ENCODE results near the gene TSHR. TPM values are rescaled to one million over a fixed set of nuclear protein-coding genes. Genes with fewer than 3 reads are reported as not detected.

Gene TSHR
- total and polyA plus RNA-seq, 2 experiments from 2014 or later, result 0.83 TPM; not detected in 1

DNA sequence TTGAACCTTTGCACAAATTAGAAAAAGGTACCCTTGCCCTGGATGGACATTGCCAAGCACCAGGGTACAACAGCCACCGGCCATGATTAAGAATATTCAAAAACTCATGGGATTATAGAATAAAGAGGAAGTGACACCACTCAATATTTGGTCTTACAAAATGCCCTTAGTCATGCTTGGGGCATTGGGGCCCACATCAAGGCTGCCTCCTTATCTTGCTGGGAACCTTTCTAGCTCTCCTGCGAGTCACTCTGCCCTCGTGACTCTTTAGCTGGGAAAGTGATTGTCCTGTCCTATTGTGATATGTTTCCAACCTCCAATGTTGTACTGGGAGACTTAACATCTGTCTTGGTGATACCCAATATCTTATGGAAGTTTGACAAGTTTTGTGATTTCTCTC lies 207.5 kb downstream of the TSHR start:
- no peaks in the 10 kb centered on the region for H3K4me1 ChIP-seq (ENCODE audit: insufficient read depth)
- TF ChIP-seq EZH2phosphoT487 (IDR thresholded peaks at IDR 0.05; ENCODE audit: low read depth, severe bottlenecking, unreplicated experiment) (no peak), EZH2 (IDR thresholded peaks at IDR 0.05; ENCODE audit: borderline replicate concordance) (no peak)
- TF ChIP-seq, protein P1, sequence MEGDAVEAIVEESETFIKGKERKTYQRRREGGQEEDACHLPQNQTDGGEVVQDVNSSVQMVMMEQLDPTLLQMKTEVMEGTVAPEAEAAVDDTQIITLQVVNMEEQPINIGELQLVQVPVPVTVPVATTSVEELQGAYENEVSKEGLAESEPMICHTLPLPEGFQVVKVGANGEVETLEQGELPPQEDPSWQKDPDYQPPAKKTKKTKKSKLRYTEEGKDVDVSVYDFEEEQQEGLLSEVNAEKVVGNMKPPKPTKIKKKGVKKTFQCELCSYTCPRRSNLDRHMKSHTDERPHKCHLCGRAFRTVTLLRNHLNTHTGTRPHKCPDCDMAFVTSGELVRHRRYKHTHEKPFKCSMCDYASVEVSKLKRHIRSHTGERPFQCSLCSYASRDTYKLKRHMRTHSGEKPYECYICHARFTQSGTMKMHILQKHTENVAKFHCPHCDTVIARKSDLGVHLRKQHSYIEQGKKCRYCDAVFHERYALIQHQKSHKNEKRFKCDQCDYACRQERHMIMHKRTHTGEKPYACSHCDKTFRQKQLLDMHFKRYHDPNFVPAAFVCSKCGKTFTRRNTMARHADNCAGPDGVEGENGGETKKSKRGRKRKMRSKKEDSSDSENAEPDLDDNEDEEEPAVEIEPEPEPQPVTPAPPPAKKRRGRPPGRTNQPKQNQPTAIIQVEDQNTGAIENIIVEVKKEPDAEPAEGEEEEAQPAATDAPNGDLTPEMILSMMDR (IDR thresholded peaks at IDR 0.05; ENCODE audit: poor library complexity), result no peak
- no peak overlapping the region for H3K4me2 ChIP-seq
- no peaks in the 10 kb centered on the region for H3K36me3 ChIP-seq (replicated peaks; ENCODE audit: insufficient read depth, low read depth)
- no peak for DNase-seq (ENCODE audit: low spot score)
- no peaks in the 10 kb centered on the region for H3K79me2 ChIP-seq
- no peaks in the 10 kb centered on the region for H3K9me2 ChIP-seq (replicated peaks; ENCODE audit: insufficient read depth)
- WGBS (ENCODE audit: low lambda C conversion rate, missing lambda C conversion rate), result 75% methylated on average over 3 of the region's 3 CpGs
- H3K27ac ChIP-seq, result no peak overlapping the region
- no peak overlapping the region for H2AFZ ChIP-seq
- no peaks in the 10 kb centered on the region for H4K20me1 ChIP-seq (ENCODE audit: insufficient read depth, poor library complexity, severe bottlenecking)
- no peak overlapping the region for H3K4me3 ChIP-seq
- no peaks in the 10 kb centered on the region for H3K27me3 ChIP-seq
- H3K9me3 ChIP-seq (ENCODE audit: low read depth), result no peaks in the 10 kb centered on the region

GRCh38 chr14:81164167-81164774 lies 208.8 kb downstream of the TSHR start:
- WGBS (ENCODE audit: low lambda C conversion rate, missing lambda C conversion rate), result 6% methylated on average over 1 of the region's 1 CpG
- Histone ChIP-seq H3K27ac (no peak overlapping the region), H3K27me3 (no peaks in the 10 kb centered on the region), H3K9me2 (replicated peaks; ENCODE audit: insufficient read depth) (no peaks in the 10 kb centered on the region), H3K4me1 (ENCODE audit: insufficient read depth) (peaks cover under 1% of the 10 kb centered on the region), H3K79me2 (peaks cover 3% of the 10 kb centered on the region), H3K4me2 (no peak overlapping the region), H3K4me3 (no peak overlapping the region), H3K9me3 (ENCODE audit: low read depth) (no peaks in the 10 kb centered on the region), H4K20me1 (ENCODE audit: insufficient read depth, poor library complexity, severe bottlenecking) (no peaks in the 10 kb centered on the region), H2AFZ (no peak overlapping the region), H3K36me3 (replicated peaks; ENCODE audit: insufficient read depth, low read depth) (no peaks in the 10 kb centered on the region)
- TF ChIP-seq EZH2phosphoT487 (IDR thresholded peaks at IDR 0.05; ENCODE audit: low read depth, severe bottlenecking, unreplicated experiment), result no peak
- TF ChIP-seq, protein P1 (IDR thresholded peaks at IDR 0.05; ENCODE audit: poor library complexity), result peak; percentile 49
- peak; percentile 73 for DNase-seq (ENCODE audit: low spot score)

- 52% methylated on average over 4 of the region's 4 CpGs for WGBS (ENCODE audit: low lambda C conversion rate, missing lambda C conversion rate)
- H3K9me3 ChIP-seq (ENCODE audit: low read depth), result no peaks in the 10 kb centered on the region
- peaks cover 6% of the 10 kb centered on the region for H3K4me1 ChIP-seq (ENCODE audit: insufficient read depth)
- H3K79me2 ChIP-seq, result peaks cover 4% of the 10 kb centered on the region
- no peak overlapping the region for H3K27ac ChIP-seq
- H3K9me2 ChIP-seq (replicated peaks; ENCODE audit: insufficient read depth), result no peaks in the 10 kb centered on the region
- H3K27me3 ChIP-seq, result no peaks in the 10 kb centered on the region
- H2AFZ ChIP-seq, result no peak overlapping the region
- no peak overlapping the region for H3K4me2 ChIP-seq
- no peaks in the 10 kb centered on the region for H4K20me1 ChIP-seq (ENCODE audit: insufficient read depth, poor library complexity, severe bottlenecking)
- no peak for TF ChIP-seq EZH2 (IDR thresholded peaks at IDR 0.05; ENCODE audit: borderline replicate concordance)
- TF ChIP-seq EZH2phosphoT487 (IDR thresholded peaks at IDR 0.05; ENCODE audit: low read depth, severe bottlenecking, unreplicated experiment), result no peak
- TF ChIP-seq, protein P1 (IDR thresholded peaks at IDR 0.05; ENCODE audit: poor library complexity), result no peak
- H3K36me3 ChIP-seq (replicated peaks; ENCODE audit: insufficient read depth, low read depth), result no peaks in the 10 kb centered on the region
- peak; percentile 33 for DNase-seq (ENCODE audit: low spot score)
- no peak overlapping the region for H3K4me3 ChIP-seq
These were observed 209.8 kb downstream of the TSHR start for GRCh38 chr14:81165188-81165587.
